ENCODE data around the gene OR2V2.

DNA sequence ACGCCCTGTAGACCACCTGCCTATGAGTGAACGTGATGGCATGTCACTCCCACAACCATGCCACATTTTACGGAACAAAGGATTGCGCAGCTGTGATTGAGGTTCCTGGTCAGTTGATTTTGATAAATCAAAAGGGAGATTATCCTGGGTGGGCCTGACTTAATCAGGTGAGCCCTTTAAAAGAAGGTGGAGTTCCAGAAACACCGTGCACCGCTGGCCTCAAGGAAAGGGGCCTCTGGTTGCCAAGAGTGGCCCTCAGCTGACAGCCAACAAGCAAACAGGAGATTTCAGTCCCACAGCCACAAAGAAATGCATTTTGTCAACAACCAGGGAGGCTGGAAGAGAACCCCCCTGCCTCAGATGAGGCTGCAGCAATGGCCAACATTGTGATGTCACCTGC, 38.6 kb downstream of the OR2V2 start:
- TF ChIP-seq EZH2 (IDR thresholded peaks at IDR 0.05; ENCODE audit: borderline replicate concordance, low read depth, low read length, severe bottlenecking) (no peak), POLR2A (IDR thresholded peaks at IDR 0.05; ENCODE audit: low read depth, low read length) (no peak), MAX (IDR thresholded peaks at IDR 0.05; ENCODE audit: insufficient read depth, insufficient read length) (no peak), POLR2AphosphoS5 (IDR thresholded peaks at IDR 0.05; ENCODE audit: insufficient read depth, low read depth, low read length) (no peak)
- TF ChIP-seq, protein P1, sequence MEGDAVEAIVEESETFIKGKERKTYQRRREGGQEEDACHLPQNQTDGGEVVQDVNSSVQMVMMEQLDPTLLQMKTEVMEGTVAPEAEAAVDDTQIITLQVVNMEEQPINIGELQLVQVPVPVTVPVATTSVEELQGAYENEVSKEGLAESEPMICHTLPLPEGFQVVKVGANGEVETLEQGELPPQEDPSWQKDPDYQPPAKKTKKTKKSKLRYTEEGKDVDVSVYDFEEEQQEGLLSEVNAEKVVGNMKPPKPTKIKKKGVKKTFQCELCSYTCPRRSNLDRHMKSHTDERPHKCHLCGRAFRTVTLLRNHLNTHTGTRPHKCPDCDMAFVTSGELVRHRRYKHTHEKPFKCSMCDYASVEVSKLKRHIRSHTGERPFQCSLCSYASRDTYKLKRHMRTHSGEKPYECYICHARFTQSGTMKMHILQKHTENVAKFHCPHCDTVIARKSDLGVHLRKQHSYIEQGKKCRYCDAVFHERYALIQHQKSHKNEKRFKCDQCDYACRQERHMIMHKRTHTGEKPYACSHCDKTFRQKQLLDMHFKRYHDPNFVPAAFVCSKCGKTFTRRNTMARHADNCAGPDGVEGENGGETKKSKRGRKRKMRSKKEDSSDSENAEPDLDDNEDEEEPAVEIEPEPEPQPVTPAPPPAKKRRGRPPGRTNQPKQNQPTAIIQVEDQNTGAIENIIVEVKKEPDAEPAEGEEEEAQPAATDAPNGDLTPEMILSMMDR (IDR thresholded peaks at IDR 0.05; ENCODE audit: extremely low read depth in 1 of 2, insufficient read depth in 1 of 2, low read depth in 1 of 2, low read length in 2 of 2) = no peak

All from endothelial cell of umbilical vein (primary cell).